Hepatocyte (in vitro differentiated cells): ENCODE measurements around the gene SLC22A23.

Source experiments
- EZH2phosphoT487 ChIP-seq: fragments of 200-600 bp; sonication (generic); IDR thresholded peaks from one replicate; pipeline ENCODE4 v1.6.1; 2018; ENCODE audit warnings: antibody characterized with exemption, mild to moderate bottlenecking, low read depth, moderate library complexity; ENCODE audit not compliant: unreplicated experiment, severe bottlenecking
- TF ChIP-seq, protein P1 (sequence below): fragments of 200-600 bp; sonication (generic); IDR thresholded peaks from 2 replicates; pipeline ENCODE4 v1.5.1; 2016; ENCODE audit warnings: antibody characterized with exemption, mild to moderate bottlenecking; ENCODE audit not compliant: poor library complexity

DNA sequence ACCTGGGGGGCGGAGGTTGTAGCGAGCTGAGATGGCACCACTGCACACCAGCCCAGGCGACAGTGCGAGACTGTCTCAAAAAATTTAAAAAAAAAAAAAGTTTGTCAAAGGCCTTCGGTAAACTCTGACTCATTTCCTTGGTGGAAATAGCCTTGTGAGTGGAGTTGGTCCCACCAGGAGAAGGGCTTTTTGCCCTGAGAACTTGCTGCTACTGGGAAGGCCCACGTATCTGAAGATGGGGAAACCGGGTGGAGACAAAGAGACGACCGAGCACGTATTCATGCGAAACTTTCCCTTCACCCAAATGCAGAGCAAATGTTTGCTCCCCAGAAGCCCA is 51.7 kb downstream of the SLC22A23 start:
- TF ChIP-seq EZH2phosphoT487: no peak
- TF ChIP-seq, protein P1, sequence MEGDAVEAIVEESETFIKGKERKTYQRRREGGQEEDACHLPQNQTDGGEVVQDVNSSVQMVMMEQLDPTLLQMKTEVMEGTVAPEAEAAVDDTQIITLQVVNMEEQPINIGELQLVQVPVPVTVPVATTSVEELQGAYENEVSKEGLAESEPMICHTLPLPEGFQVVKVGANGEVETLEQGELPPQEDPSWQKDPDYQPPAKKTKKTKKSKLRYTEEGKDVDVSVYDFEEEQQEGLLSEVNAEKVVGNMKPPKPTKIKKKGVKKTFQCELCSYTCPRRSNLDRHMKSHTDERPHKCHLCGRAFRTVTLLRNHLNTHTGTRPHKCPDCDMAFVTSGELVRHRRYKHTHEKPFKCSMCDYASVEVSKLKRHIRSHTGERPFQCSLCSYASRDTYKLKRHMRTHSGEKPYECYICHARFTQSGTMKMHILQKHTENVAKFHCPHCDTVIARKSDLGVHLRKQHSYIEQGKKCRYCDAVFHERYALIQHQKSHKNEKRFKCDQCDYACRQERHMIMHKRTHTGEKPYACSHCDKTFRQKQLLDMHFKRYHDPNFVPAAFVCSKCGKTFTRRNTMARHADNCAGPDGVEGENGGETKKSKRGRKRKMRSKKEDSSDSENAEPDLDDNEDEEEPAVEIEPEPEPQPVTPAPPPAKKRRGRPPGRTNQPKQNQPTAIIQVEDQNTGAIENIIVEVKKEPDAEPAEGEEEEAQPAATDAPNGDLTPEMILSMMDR: no peak
